H1 (cell line): ENCODE measurements around the gene DVL1. TPM values are rescaled to one million over a fixed set of nuclear protein-coding genes. Genes with fewer than 3 reads are reported as not detected.
A peak's percentile ranks its signal among the peaks of the same experiment; 100 is the strongest.

Experiments used
- CTCF ChIA-PET: fragments of 300-600 bp; sonication (Branson Sonifier 250); formaldehyde crosslinking; loops from one replicate; lab custom pipeline; 2021; ENCODE audit not compliant: partially characterized antibody; lab: Charles Lee
- POLR2A ChIA-PET: fragments of 300-600 bp; sonication (Branson Sonifier 250); formaldehyde crosslinking; loops from one replicate; lab custom pipeline; 2021; ENCODE audit warnings: inconsistent platforms; ENCODE audit not compliant: partially characterized antibody; lab: Charles Lee
- DNase-seq, 2 experiments: peaks; one replicate each; pipeline versions ENCODE4 v3.0.0 to v3.0.0-alpha.2; 2010 to 2022; ENCODE audit warnings: low spot score in 2 of 2, low read depth in 1 of 2, mixed read lengths in 1 of 2
- FAIRE-seq: peaks from 2 replicates; lab custom pipeline; 2011; peaks lifted over from hg19 to GRCh38; lab: Jason Lieb, UNC
- H2AFZ ChIP-seq: 2 replicates; pipeline ENCODE4 v1.8.1; 2012; ENCODE audit warnings: low read length, inconsistent platforms
- H2AK5ac ChIP-seq: 2 replicates; pipeline ENCODE4 v1.6.1; 2013; ENCODE audit warnings: low read depth, low read length
- H2BK120ac ChIP-seq: replicated peaks from 2 replicates; pipeline ENCODE3; 2013; ENCODE audit warnings: low read depth, low read length, inconsistent platforms
- H2BK12ac ChIP-seq: 2 replicates; pipeline ENCODE4 v1.6.1; 2013; ENCODE audit warnings: low read depth, low read length
- H2BK15ac ChIP-seq: 2 replicates; pipeline ENCODE4 v1.6.1; 2013; ENCODE audit warnings: low read length
- H2BK20ac ChIP-seq: 2 replicates; pipeline ENCODE4 v1.6.1; 2013; ENCODE audit warnings: low read length
- H2BK5ac ChIP-seq: 2 replicates; pipeline ENCODE4 v1.6.1; 2013; ENCODE audit warnings: low read depth, low read length
- H3K14ac ChIP-seq: 2 replicates; pipeline ENCODE4 v1.6.1; 2013; ENCODE audit warnings: inconsistent platforms; ENCODE audit not compliant: insufficient read length
- H3K18ac ChIP-seq: 2 replicates; pipeline ENCODE4 v1.6.1; 2013; ENCODE audit warnings: low read length; ENCODE audit errors: extremely low read depth
- H3K23ac ChIP-seq: 2 replicates; pipeline ENCODE4 v1.6.1; 2013; ENCODE audit warnings: inconsistent platforms; ENCODE audit not compliant: insufficient read length
- H3K23me2 ChIP-seq: 2 replicates; pipeline ENCODE4 v1.6.1; 2013; ENCODE audit warnings: low read depth, low read length
- H3K27ac ChIP-seq: 2 replicates; pipeline ENCODE4 v1.6.1; 2011; ENCODE audit warnings: low read depth, low read length, inconsistent platforms
- H3K27me3 ChIP-seq, 4 experiments: replicated peaks in 1 of 4; 1 replicate in 1 of 4; 2 replicates in 3 of 4; pipeline versions ENCODE4 v1.6.1 to v1.8.1; 2011 to 2013; ENCODE audit warnings: low read length in 3 of 4, mild to moderate bottlenecking in 3 of 4, inconsistent platforms in 2 of 4, mixed read lengths in 2 of 4, moderate library complexity in 1 of 4; ENCODE audit not compliant: control insufficient read depth in 3 of 4, insufficient read depth in 3 of 4; ENCODE audit errors: extremely low read depth in 1 of 4
- H3K36me3 ChIP-seq, 4 experiments: 2 replicates each; pipeline versions ENCODE4 v1.6.1 to v1.8.1; 2011 to 2013; ENCODE audit warnings: mild to moderate bottlenecking in 4 of 4, low read length in 3 of 4, moderate library complexity in 2 of 4, control low read depth in 1 of 4, inconsistent platforms in 1 of 4; ENCODE audit not compliant: insufficient read depth in 4 of 4, control insufficient read depth in 2 of 4
- H3K4ac ChIP-seq: replicated peaks from 2 replicates; pipeline ENCODE3; 2013; ENCODE audit warnings: low read length, low read depth, mixed read lengths, inconsistent platforms; ENCODE audit not compliant: insufficient read length
- H3K4me1 ChIP-seq, 4 experiments: replicated peaks in 1 of 4; 1 replicate in 1 of 4; 2 replicates in 3 of 4; pipeline versions ENCODE4 v1.6.1 to v1.8.1; 2011 to 2013; ENCODE audit warnings: low read length in 3 of 4, inconsistent platforms in 2 of 4, mixed read lengths in 1 of 4; ENCODE audit not compliant: insufficient read depth in 4 of 4, control insufficient read depth in 3 of 4
- H3K4me2 ChIP-seq, 2 experiments: 2 replicates each; pipeline versions ENCODE4 v1.6.1 to v1.8.1; 2011 to 2013; ENCODE audit warnings: low read depth in 2 of 2, low read length in 2 of 2, control low read depth in 1 of 2, inconsistent platforms in 1 of 2, mild to moderate bottlenecking in 1 of 2; ENCODE audit not compliant: insufficient read depth in 1 of 2
- H3K4me3 ChIP-seq, 4 experiments: fragments of 200-600, 300-600 bp in 1 of 4; sonication (generic), shearing (Covaris generic), sonication (Bioruptor Twin) in 1 of 4; 2 replicates each; pipeline versions ENCODE4 v1.5.1 to v1.8.1; 2011 to 2016; ENCODE audit warnings: low read length in 4 of 4, low read depth in 3 of 4, control low read depth in 2 of 4, inconsistent platforms in 2 of 4, mild to moderate bottlenecking in 2 of 4, mixed read lengths in 1 of 4, moderate library complexity in 1 of 4; ENCODE audit not compliant: insufficient read depth in 2 of 4; ENCODE audit errors: extremely low read depth in 1 of 4
- H3K56ac ChIP-seq: replicated peaks from 2 replicates; pipeline ENCODE3; 2013; ENCODE audit warnings: low read depth, mild to moderate bottlenecking, mixed read lengths, low read length, inconsistent platforms; ENCODE audit not compliant: insufficient read length
- H3K79me1 ChIP-seq: 2 replicates; pipeline ENCODE4 v1.6.1; 2013; ENCODE audit warnings: low read depth, low read length, control low read depth
- H3K79me2 ChIP-seq, 2 experiments: 2 replicates each; pipeline versions ENCODE4 v1.6.1 to v1.8.1; 2012 to 2013; ENCODE audit warnings: low read length in 2 of 2, mild to moderate bottlenecking in 2 of 2, inconsistent platforms in 1 of 2; ENCODE audit not compliant: insufficient read depth in 2 of 2, control insufficient read depth in 1 of 2
- H3K9ac ChIP-seq, 4 experiments: replicated peaks in 1 of 4; 1 replicate in 1 of 4; 2 replicates in 3 of 4; pipeline versions ENCODE4 v1.6.1 to v1.8.1; 2011 to 2013; ENCODE audit warnings: low read depth in 3 of 4, low read length in 3 of 4, control low read depth in 2 of 4, mild to moderate bottlenecking in 2 of 4, moderate library complexity in 2 of 4, inconsistent platforms in 1 of 4; ENCODE audit errors: extremely low read depth in 1 of 4
- H3K9me3 ChIP-seq, 2 experiments: 2 replicates each; pipeline versions ENCODE4 v1.6.1 to v1.8.1; 2012 to 2013; ENCODE audit warnings: mild to moderate bottlenecking in 2 of 2, moderate library complexity in 2 of 2, control low read depth in 1 of 2, inconsistent platforms in 1 of 2, low read depth in 1 of 2, low read length in 1 of 2, mixed read lengths in 1 of 2; ENCODE audit not compliant: insufficient read depth in 2 of 2
- H4K20me1 ChIP-seq, 2 experiments: replicated peaks in 1 of 2; 2 replicates each; pipeline versions ENCODE3 to v1.8.1; 2011 to 2013; ENCODE audit warnings: inconsistent platforms in 2 of 2, low read length in 2 of 2, mild to moderate bottlenecking in 1 of 2; ENCODE audit not compliant: insufficient read depth in 2 of 2, control insufficient read depth in 1 of 2
- H4K5ac ChIP-seq: 2 replicates; pipeline ENCODE4 v1.6.1; 2013; ENCODE audit warnings: low read length, low read depth, mixed read lengths, inconsistent platforms; ENCODE audit not compliant: insufficient read length
- H4K8ac ChIP-seq: 2 replicates; pipeline ENCODE4 v1.8.0; 2013; ENCODE audit warnings: mild to moderate bottlenecking, moderate library complexity, low read length, inconsistent platforms; ENCODE audit not compliant: insufficient read depth; ENCODE audit errors: extremely low read depth
- H4K91ac ChIP-seq: replicated peaks from 2 replicates; pipeline ENCODE3; 2013; ENCODE audit warnings: low read length, mixed read lengths, inconsistent platforms; ENCODE audit not compliant: insufficient read length
- BCL11A ChIP-seq, 2 experiments: IDR thresholded peaks; one replicate each; pipeline ENCODE4 v1.6.1; 2011; ENCODE audit warnings: low read depth in 2 of 2, low read length in 2 of 2, mild to moderate bottlenecking in 2 of 2
- CREB1 ChIP-seq: IDR thresholded peaks from 2 replicates; pipeline ENCODE4 v1.6.1; 2012; ENCODE audit warnings: inconsistent platforms
- EP300 ChIP-seq, 2 experiments: IDR thresholded peaks; 1 replicate in 1 of 2; 2 replicates in 1 of 2; pipeline ENCODE4 v1.6.1; 2011 to 2012; ENCODE audit warnings: low read depth in 2 of 2, low read length in 2 of 2, mild to moderate bottlenecking in 2 of 2, borderline replicate concordance in 1 of 2, inconsistent platforms in 1 of 2, moderate library complexity in 1 of 2
- FOSL1 ChIP-seq: IDR thresholded peaks from 2 replicates; pipeline ENCODE4 v1.6.1; 2011; ENCODE audit warnings: mild to moderate bottlenecking, low read depth, low read length, moderate library complexity; ENCODE audit not compliant: insufficient read depth
- POU5F1 ChIP-seq: IDR thresholded peaks from 2 replicates; pipeline ENCODE4 v1.6.1; 2011; ENCODE audit warnings: low read depth, mild to moderate bottlenecking, low read length, moderate library complexity
- RAD21 ChIP-seq, 2 experiments: IDR thresholded peaks in 1 of 2; conservative IDR thresholded peaks in 1 of 2; 2 replicates each; pipeline ENCODE4 v1.6.1; 2011; ENCODE audit warnings: low read depth in 2 of 2, low read length in 2 of 2, improper control_type of control experiment in 1 of 2, inconsistent platforms in 1 of 2, mild to moderate bottlenecking in 1 of 2, moderate library complexity in 1 of 2
- RBBP5 ChIP-seq: IDR thresholded peaks from 2 replicates; pipeline ENCODE4 v1.7.1; 2012; ENCODE audit warnings: low read depth, mild to moderate bottlenecking, inconsistent platforms, low read length, moderate library complexity, borderline replicate concordance
- SIRT6 ChIP-seq: IDR thresholded peaks from one replicate; pipeline ENCODE4 v1.7.1; 2012; ENCODE audit warnings: low read length, inconsistent platforms
- SP1 ChIP-seq: IDR thresholded peaks from 2 replicates; pipeline ENCODE4 v1.6.1; 2011; ENCODE audit warnings: low read depth, low read length
- SP4 ChIP-seq: IDR thresholded peaks from 2 replicates; pipeline ENCODE4 v1.6.1; 2012; ENCODE audit warnings: low read length, inconsistent platforms
- TAF1 ChIP-seq: IDR thresholded peaks from 2 replicates; pipeline ENCODE4 v1.6.1; 2011; ENCODE audit warnings: mild to moderate bottlenecking, low read depth, low read length
- WGBS, 2 experiments: shearing (Covaris generic) in 1 of 2; methylation state at CpG; one replicate each; pipeline versions ENCODE4 v1.1.6 to v1.1.7; 2013 to 2015; ENCODE audit warnings: low lambda C conversion rate in 2 of 2, mixed read lengths in 2 of 2, inconsistent platforms in 1 of 2, low coverage in 1 of 2, missing lambda C conversion rate in 1 of 2; ENCODE audit not compliant: insufficient replicate concordance in 2 of 2, insufficient coverage in 1 of 2, insufficient read length in 1 of 2; ENCODE audit errors: extremely low coverage in 1 of 2, missing lambda C conversion rate in 1 of 2; 5-methylcytosine and 5-hydroxymethylcytosine counted together
- polyA plus RNA-seq, 7 experiments: library from polyadenylated mRNA; depleted of rRNA in 3 of 7; stranded (reverse) in 5 of 7; unstranded in 2 of 7; fragments of >200 nt in 5 of 7; fragments of 200-250 nt in 2 of 7; gene quantifications; 1 replicate in 5 of 7; 2 replicates in 1 of 7; 4 replicates in 1 of 7; pipeline versions ENCODE4 v1.2.1 to v1.2.3, GENCODE V29; 2011 to 2013; ENCODE audit warnings: missing spikeins in 2 of 7, mixed read lengths in 2 of 7
- total RNA-seq: library from RNA; stranded (reverse); fragmentation: NEBNext Ultra II Directional; extraction: Animal tissue kit (Norgen Biotek cat#: 25700); gene quantifications from 2 replicates; pipeline ENCODE4 v1.2.1, GENCODE V29; 2021

Gene DVL1
- total and polyA plus RNA-seq, 2 of the 8 experiments (the other 6 are each of a cell fraction or from before 2014, with no cell fraction given): 39.4 to 58.9 TPM

DNA sequence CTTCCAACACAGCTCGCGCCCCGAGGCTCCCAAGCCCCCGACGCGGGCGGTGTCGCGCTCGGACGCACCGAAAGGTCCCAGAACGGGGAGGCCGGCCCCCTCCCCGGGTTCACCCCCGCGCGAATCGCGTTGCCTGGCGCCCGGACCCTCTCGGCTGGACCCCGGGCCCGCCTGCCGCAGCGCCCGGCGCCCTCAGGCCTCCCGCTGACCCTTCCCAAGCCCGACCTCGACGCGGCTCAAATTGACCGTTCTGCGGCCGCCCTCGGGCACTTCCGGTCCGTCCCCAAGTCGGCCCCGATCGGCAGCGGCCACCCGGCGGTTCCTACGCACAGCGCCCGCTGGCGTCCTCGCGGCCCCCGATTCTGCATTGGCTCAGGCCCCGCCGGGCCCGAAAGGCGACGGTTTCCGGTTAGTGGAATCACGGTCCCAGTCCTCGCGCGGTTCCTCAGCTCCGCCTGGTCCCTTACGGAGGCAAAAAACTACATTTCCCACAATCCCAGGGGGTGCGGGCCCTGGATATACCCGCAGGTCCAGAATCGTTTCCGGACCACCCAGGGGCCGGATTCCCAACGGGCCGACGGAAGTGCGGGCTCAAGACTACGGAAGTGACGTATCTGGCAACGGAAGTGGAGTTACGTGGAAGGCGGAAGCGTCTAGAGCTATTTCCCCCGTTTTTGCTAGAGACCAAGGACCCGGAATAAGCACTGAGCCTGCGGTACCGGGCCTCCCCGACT, 25.9 kb upstream of the DVL1 start, which contains the start of gene AURKAIP1:
AURKAIP1 (minus strand) TSS at position 279 of the 734 bp plus-strand sequence. CDS start 451 bp downstream, outside the sequence.
- H3K79me2 ChIP-seq: peaks cover 5 to 17% of the 10 kb centered on the region in 2 experiments; a peak in 3 of 4 replicates
- peak within 1 kb of the TSS; percentile 87 to 97 (median 88) for H3K4me3 ChIP-seq
- no peak within 1 kb of the TSS for H2AFZ ChIP-seq
- H3K14ac ChIP-seq: no peak within 1 kb of the TSS
- 2% methylated on average over 63 of the region's 85 CpGs; no CpG with 5 or more reads in 1 of the 2 experiments for WGBS, 2 experiments
- no peak within 1 kb of the TSS for H2AK5ac ChIP-seq
- peak within 1 kb of the TSS; percentile 77 to 99 for H3K4me2 ChIP-seq
- H2BK120ac ChIP-seq: no peak within 1 kb of the TSS
- ChIA-PET CTCF (interaction anchor here (0.6 to 4.6 kb wide), 11 partner anchors 13 to 57 kb away, joined by 3 to 17 read pairs (median 4); partner anchors contain the start of gene CCNL2), POLR2A (interaction anchor here (0.7 to 33.4 kb wide), 18 partner anchors 16 to 203 kb away, joined by 3 to 719 read pairs (median 4); partner anchors contain the start of genes CCNL2, DVL1, MRPL20 and MXRA8)
- no peak within 1 kb of the TSS for H3K4ac ChIP-seq
- H3K4me1 ChIP-seq: peaks cover 0 to 12% (median 9%) of the 10 kb centered on the region in 4 experiments; a peak in 5 of 7 replicates
- peak within 1 kb of the TSS; percentile 44 for H2BK5ac ChIP-seq
- H4K91ac ChIP-seq: no peak within 1 kb of the TSS
- H3K23ac ChIP-seq: no peak within 1 kb of the TSS
- H3K9me3 ChIP-seq: no peaks in the 10 kb centered on the region
- H3K23me2 ChIP-seq: peaks cover 7% of the 10 kb centered on the region; the same call in 1 of the 2 replicates
- peak within 1 kb of the TSS; percentile 81 to 94 (median 84) for H3K9ac ChIP-seq
- H2BK12ac ChIP-seq: no peak within 1 kb of the TSS
- peak within 1 kb of the TSS; percentile 87; the same call in 1 of the 2 replicates for H3K18ac ChIP-seq
- FAIRE-seq (peak; percentile 96), DNase-seq (peak; percentile 94 to 99)
- no peak within 1 kb of the TSS for H2BK20ac ChIP-seq
- peak within 1 kb of the TSS; percentile 25 for H3K56ac ChIP-seq
- peak within 1 kb of the TSS; percentile 10 for H4K5ac ChIP-seq
- peaks cover 3% of the 10 kb centered on the region; the same call in 1 of the 2 replicates for H3K79me1 ChIP-seq
- H2BK15ac ChIP-seq: no peak within 1 kb of the TSS
- no peaks in the 10 kb centered on the region for H3K27me3 ChIP-seq
- peak within 1 kb of the TSS; percentile 63; the same call in 1 of the 2 replicates for H3K27ac ChIP-seq
- peak within 1 kb of the TSS; percentile 96 for H4K8ac ChIP-seq
- H3K36me3 ChIP-seq: peaks cover 0 to 4% (median 0%) of the 10 kb centered on the region in 4 experiments; a peak in 1 of 8 replicates
- H4K20me1 ChIP-seq: peaks cover 0 to 8% of the 10 kb centered on the region in 2 experiments
- TF ChIP-seq SIRT6 (no peak), SP1 (0 out of 2 replicates have a peak, but pooled peaks have one; percentile 64), EP300 (IDR thresholded peaks at IDR 0.05; ENCODE audit: borderline replicate concordance in 1 of 2, low read depth in 2 of 2, low read length in 2 of 2) (peak in 1 of 2 experiments; percentile 74; a peak in 1 of 3 replicates), TAF1 (peak; percentile 72), RAD21 (IDR thresholded peaks at IDR 0.05 in 1 of 2, conservative IDR thresholded peaks at IDR 0.05 in 1 of 2; ENCODE audit: low read depth in 2 of 2, low read length in 2 of 2) (peak in 1 of 2 experiments; percentile 1; a peak in 1 of 4 replicates), RBBP5 (no peak; the same call in 1 of the 2 replicates), FOSL1 (no peak), POU5F1 (no peak), SP4 (peak; percentile 93), CREB1 (peak; percentile 85), BCL11A (IDR thresholded peaks at IDR 0.05; ENCODE audit: low read depth in 2 of 2, low read length in 2 of 2) (no peak)
